NCI-H2107 (cell line): Measurements from ENCODE around the gene WNK4.
A peak's percentile ranks its signal among the peaks of the same experiment; 100 is the strongest.
"Not testable (repeated sequence)": the region's sequence is repeated elsewhere in the genome, so short reads cannot be mapped to it uniquely, and the experiment has no call there.

Experiments used
- DNase-seq: peaks from one replicate; lab custom pipeline; 2025; lab: John Stamatoyannopoulos, UW

WNK4 gene

GRCh38 chr17:42779936-42780850 lies at the start of gene WNK4:
WNK4 (plus strand) TSS chr17:42780610; CDS start chr17:42780699, 89 bp downstream.
- no peak for DNase-seq

GRCh38 chr17:42740699-42741098 lies 39.7 kb upstream of the WNK4 start:
- no peak for DNase-seq

GRCh38 chr17:42742916-42743315 lies 37.5 kb upstream of the WNK4 start:
- DNase-seq = not testable (repeated sequence)

GRCh38 chr17:42743595-42744282 lies 36.7 kb upstream of the WNK4 start:
- no peak for DNase-seq

- DNase-seq = no peak
These were observed 36.1 kb upstream of the WNK4 start for GRCh38 chr17:42744283-42744805.

GRCh38 chr17:42744806-42745617 lies 35.4 kb upstream of the WNK4 start, which contains the start of gene EZH1:
EZH1 (minus strand) TSS chr17:42745040; CDS start chr17:42728941, 16,099 bp downstream.
- peak; percentile 92 for DNase-seq

- no peak for DNase-seq
These were observed 32.1 kb upstream of the WNK4 start for GRCh38 chr17:42748202-42748907.

- no peak for DNase-seq
These were observed 31.3 kb upstream of the WNK4 start for GRCh38 chr17:42748908-42749798.

- no peak for DNase-seq
These were observed 29.6 kb upstream of the WNK4 start for GRCh38 chr17:42750739-42751344.

GRCh38 chr17:42751628-42752027 lies 28.8 kb upstream of the WNK4 start:
- DNase-seq = no peak

- no peak for DNase-seq
These were observed 25.6 kb upstream of the WNK4 start for GRCh38 chr17:42754782-42755181.

- no peak for DNase-seq
These were observed 20.3 kb upstream of the WNK4 start for GRCh38 chr17:42759982-42760651.

- no peak for DNase-seq
These were observed 19.5 kb upstream of the WNK4 start, which contains the start of gene RAMP2 for GRCh38 chr17:42760652-42761581. RAMP2 (plus strand) TSS chr17:42761227; CDS start chr17:42761262, 35 bp downstream.

GRCh38 chr17:42761638-42762037 lies 18.8 kb upstream of the WNK4 start:
- no peak for DNase-seq

GRCh38 chr17:42766124-42766523 lies 14.3 kb upstream of the WNK4 start:
- DNase-seq = no peak

- no peak for DNase-seq
These were observed 12.9 kb upstream of the WNK4 start for GRCh38 chr17:42767512-42767911.

GRCh38 chr17:42768006-42768405 lies 12.4 kb upstream of the WNK4 start:
- DNase-seq = not testable (repeated sequence)

- not testable (repeated sequence) for DNase-seq
These were observed 10.4 kb upstream of the WNK4 start for GRCh38 chr17:42769964-42770363.
